Measurements from ENCODE around the gene MRPL58.

MRPL58 gene

GRCh38 chr17:75034236-75034908 lies 21.9 kb downstream of the MRPL58 start (continued):
- TF ChIP-seq ZNF433 (tag by site-specific recombination; IDR thresholded peaks at IDR 0.05; ENCODE audit: low read depth) (no peak), ZBTB48 (tag by site-specific recombination; IDR thresholded peaks at IDR 0.05) (peak; percentile 38; the same call in 1 of the 2 replicates), ZNF610 (tag by site-specific recombination; IDR thresholded peaks at IDR 0.05; ENCODE audit: borderline replicate concordance) (peak; percentile 27), KLF16 (tag by site-specific recombination; IDR thresholded peaks at IDR 0.05) (peak; percentile 84), ZNF214 (tag by site-specific recombination; IDR thresholded peaks at IDR 0.05; ENCODE audit: borderline replicate concordance) (no peak), SP2 (tag by site-specific recombination; IDR thresholded peaks at IDR 0.05) (no peak), ZNF529 (tag by site-specific recombination; IDR thresholded peaks at IDR 0.05; ENCODE audit: insufficient replicate concordance) (no peak), ZNF398 (tag by site-specific recombination; IDR thresholded peaks at IDR 0.05) (no peak), HOXC10 (CRISPR knock-in tag; IDR thresholded peaks at IDR 0.05) (no peak), ZNF354C (tag by site-specific recombination; IDR thresholded peaks at IDR 0.05; ENCODE audit: borderline replicate concordance, low read depth) (no peak), SALL2 (tag by site-specific recombination; IDR thresholded peaks at IDR 0.05; ENCODE audit: borderline replicate concordance) (0 out of 2 replicates have a peak, but pooled peaks have one; percentile 83), GFI1B (tag by site-specific recombination; IDR thresholded peaks at IDR 0.05) (0 out of 2 replicates have a peak, but pooled peaks have one; percentile 39), ZNF23 (tag by site-specific recombination; IDR thresholded peaks at IDR 0.05; ENCODE audit: borderline replicate concordance) (no peak), ZFP37 (tag by site-specific recombination; IDR thresholded peaks at IDR 0.05) (peak; percentile 21; the same call in 1 of the 2 replicates), ZNF16 (tag by site-specific recombination; IDR thresholded peaks at IDR 0.05; ENCODE audit: low read depth) (no peak), EGR2 (tag by site-specific recombination; IDR thresholded peaks at IDR 0.05; ENCODE audit: low read depth) (no peak), ZBTB11 (tag by site-specific recombination; conservative IDR thresholded peaks at IDR 0.05; ENCODE audit: low read depth) (no peak), ZNF274 (IDR thresholded peaks at IDR 0.05; ENCODE audit: low read length) (no peak), ZNF274 (tag by site-specific recombination; IDR thresholded peaks at IDR 0.05; ENCODE audit: borderline replicate concordance) (no peak), HOXA7 (CRISPR knock-in tag; IDR thresholded peaks at IDR 0.05; ENCODE audit: borderline replicate concordance) (no peak), ZNF112 (tag by site-specific recombination; IDR thresholded peaks at IDR 0.05) (no peak), ZNF202 (tag by site-specific recombination; IDR thresholded peaks at IDR 0.05; ENCODE audit: borderline replicate concordance) (no peak), ZNF549 (tag by site-specific recombination; IDR thresholded peaks at IDR 0.05) (no peak), IKZF3 (tag by site-specific recombination; IDR thresholded peaks at IDR 0.05) (peak; percentile 53), ZNF19 (tag by site-specific recombination; IDR thresholded peaks at IDR 0.05; ENCODE audit: low read depth) (no peak), ZSCAN23 (tag by site-specific recombination; IDR thresholded peaks at IDR 0.05) (peak; percentile 74), ZNF146 (tag by site-specific recombination; IDR thresholded peaks at IDR 0.05) (no peak), ZNF280D (tag by site-specific recombination; IDR thresholded peaks at IDR 0.05) (no peak), ZNF560 (tag by site-specific recombination; IDR thresholded peaks at IDR 0.05; ENCODE audit: borderline replicate concordance) (no peak)
- TF ChIP-seq, protein P1, sequence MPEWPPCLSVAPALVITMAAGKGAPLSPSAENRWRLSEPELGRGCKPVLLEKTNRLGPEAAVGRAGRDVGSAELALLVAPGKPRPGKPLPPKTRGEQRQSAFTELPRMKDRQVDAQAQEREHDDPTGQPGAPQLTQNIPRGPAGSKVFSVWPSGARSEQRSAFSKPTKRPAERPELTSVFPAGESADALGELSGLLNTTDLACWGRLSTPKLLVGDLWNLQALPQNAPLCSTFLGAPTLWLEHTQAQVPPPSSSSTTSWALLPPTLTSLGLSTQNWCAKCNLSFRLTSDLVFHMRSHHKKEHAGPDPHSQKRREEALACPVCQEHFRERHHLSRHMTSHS (tag by site-specific recombination; IDR thresholded peaks at IDR 0.05) = no peak
